ENCODE data around the gene CD320.

- TF ChIP-seq CTCF (IDR thresholded peaks at IDR 0.05; ENCODE audit: low read depth, low read length) (no peak), MAX (IDR thresholded peaks at IDR 0.05; ENCODE audit: low read depth, low read length) (no peak)
Observed at GRCh38 chr19:8316351-8317125, 8.4 kb upstream of the CD320 start.
